IMR-90 (cell line): ENCODE results near the gene ZGLP1. TPM values are rescaled to one million over a fixed set of nuclear protein-coding genes. Genes with fewer than 3 reads are reported as not detected.

Experiments
- ATAC-seq: fragments of 200-7000 bp; cut with Tn5 transposase; 2 replicates; pipeline ENCODE4 v1.9.1; 2020; ENCODE audit warnings: low read depth, mild to moderate bottlenecking, moderate library complexity
- BruUV-seq: library from RNA; stranded (reverse); fragments of 400-500 nt; replicated peaks from 2 replicates; lab custom pipeline; 2021; lab: Mats Ljungman, UMichigan
- CTCF ChIA-PET: fragments of 300-600 bp; formaldehyde crosslinking; extraction: SDS; loops from one replicate; lab custom pipeline; 2021; ENCODE audit warnings: antibody characterized with exemption; lab: Yijun Ruan, JAX
- POLR2A ChIA-PET: fragments of 300-600 bp; sonication (Branson Sonifier 250); formaldehyde crosslinking; loops from one replicate; lab custom pipeline; 2022; ENCODE audit warnings: antibody characterized with exemption; ENCODE audit not compliant: unreplicated experiment; lab: Charles Lee
- DNase-seq: peaks from one replicate; pipeline ENCODE4 v3.0.0; 2013
- H2AFZ ChIP-seq: replicated peaks from 2 replicates; pipeline ENCODE3; 2013; ENCODE audit warnings: low read length, mild to moderate bottlenecking; ENCODE audit not compliant: poor library complexity
- H2AK5ac ChIP-seq: 2 replicates; pipeline ENCODE4 v1.6.1; 2013; ENCODE audit warnings: low read depth, low read length, inconsistent platforms
- H2AK9ac ChIP-seq: replicated peaks from 2 replicates; pipeline ENCODE3; 2013; ENCODE audit warnings: mild to moderate bottlenecking, low read depth, low read length, moderate library complexity; ENCODE audit not compliant: poor library complexity
- H2BK120ac ChIP-seq: 2 replicates; pipeline ENCODE4 v1.6.1; 2013; ENCODE audit warnings: low read depth, low read length, inconsistent platforms
- H2BK15ac ChIP-seq: 3 replicates; pipeline ENCODE4 v1.6.1; 2013; ENCODE audit warnings: low read depth, low read length, inconsistent platforms
- H2BK20ac ChIP-seq: 2 replicates; pipeline ENCODE4 v1.6.1; 2013; ENCODE audit warnings: low read depth, mild to moderate bottlenecking, inconsistent platforms, low read length, moderate library complexity
- H2BK5ac ChIP-seq: 2 replicates; pipeline ENCODE4 v1.6.1; 2013; ENCODE audit warnings: mild to moderate bottlenecking, low read depth, low read length, inconsistent platforms; ENCODE audit not compliant: poor library complexity, severe bottlenecking
- H3K14ac ChIP-seq: replicated peaks from 2 replicates; pipeline ENCODE4 v1.6.1; 2013; ENCODE audit warnings: low read depth, low read length, inconsistent platforms
- H3K18ac ChIP-seq: 2 replicates; pipeline ENCODE4 v1.6.1; 2013; ENCODE audit warnings: low read depth, low read length, control low read depth
- H3K23ac ChIP-seq: 2 replicates; pipeline ENCODE4 v1.6.1; 2013; ENCODE audit warnings: low read depth, low read length, inconsistent platforms
- H3K27ac ChIP-seq: 2 replicates; pipeline ENCODE4 v1.5.1; 2013; ENCODE audit warnings: mild to moderate bottlenecking, control low read depth, low read length; ENCODE audit not compliant: insufficient read depth
- H3K27me3 ChIP-seq: 2 replicates; pipeline ENCODE4 v1.6.1; 2013; ENCODE audit warnings: low read length; ENCODE audit not compliant: control insufficient read depth, insufficient read depth
- H3K36me3 ChIP-seq: 2 replicates; pipeline ENCODE4 v1.6.1; 2013; ENCODE audit warnings: low read length, mixed read lengths; ENCODE audit not compliant: control insufficient read depth, insufficient read depth
- H3K4ac ChIP-seq: 2 replicates; pipeline ENCODE4 v1.6.1; 2013; ENCODE audit warnings: low read depth, low read length, inconsistent platforms
- H3K4me1 ChIP-seq: 2 replicates; pipeline ENCODE4 v1.6.1; 2013; ENCODE audit warnings: low read length, mixed read lengths; ENCODE audit not compliant: control insufficient read depth, insufficient read depth
- H3K4me2 ChIP-seq: 2 replicates; pipeline ENCODE4 v1.6.1; 2013; ENCODE audit warnings: low read depth, mild to moderate bottlenecking, control low read depth, low read length, moderate library complexity
- H3K4me3 ChIP-seq: 2 replicates; pipeline ENCODE4 v1.5.1; 2013; ENCODE audit warnings: low read depth, mild to moderate bottlenecking, control low read depth, low read length, moderate library complexity; ENCODE audit not compliant: insufficient read depth
- H3K56ac ChIP-seq: 2 replicates; pipeline ENCODE4 v1.6.1; 2013; ENCODE audit warnings: low read length, inconsistent platforms; ENCODE audit not compliant: insufficient read depth; ENCODE audit errors: extremely low read depth
- H3K79me1 ChIP-seq, 2 experiments: 2 replicates each; pipeline ENCODE4 v1.6.1; 2013; ENCODE audit warnings: low read length in 2 of 2, inconsistent platforms in 1 of 2, low read depth in 1 of 2
- H3K9ac ChIP-seq: 2 replicates; pipeline ENCODE4 v1.6.1; 2013; ENCODE audit warnings: low read depth, low read length, control low read depth
- H3K9me1 ChIP-seq: 2 replicates; pipeline ENCODE4 v1.6.1; 2013; ENCODE audit warnings: low read length, inconsistent platforms; ENCODE audit not compliant: insufficient read depth
- H3K9me3 ChIP-seq: 2 replicates; pipeline ENCODE4 v1.6.1; 2013; ENCODE audit warnings: low read length; ENCODE audit not compliant: control insufficient read depth, insufficient read depth
- H4K20me1 ChIP-seq: 2 replicates; pipeline ENCODE4 v1.6.1; 2013; ENCODE audit warnings: low read length, inconsistent platforms; ENCODE audit not compliant: insufficient read depth
- H4K5ac ChIP-seq: 2 replicates; pipeline ENCODE4 v1.6.1; 2013; ENCODE audit warnings: mild to moderate bottlenecking, low read depth, low read length, control low read depth
- H4K8ac ChIP-seq, 2 experiments: 2 replicates each; pipeline ENCODE4 v1.6.1; 2013; ENCODE audit warnings: low read depth in 2 of 2, low read length in 2 of 2, control low read depth in 1 of 2, inconsistent platforms in 1 of 2
- H4K91ac ChIP-seq: 2 replicates; pipeline ENCODE4 v1.6.1; 2013; ENCODE audit warnings: low read depth, low read length, inconsistent platforms; ENCODE audit not compliant: insufficient read depth
- BHLHE40 ChIP-seq: fragments of 150-350 bp; IDR thresholded peaks from 2 replicates; pipeline ENCODE4 v1.6.1; 2016; ENCODE audit warnings: mild to moderate bottlenecking, low read depth, low read length
- CEBPB ChIP-seq: IDR thresholded peaks from 2 replicates; pipeline ENCODE4 v1.6.1; 2012; ENCODE audit warnings: low read depth, low read length, improper control_type of control experiment
- CHD1 ChIP-seq: IDR thresholded peaks from 2 replicates; pipeline ENCODE4 v1.6.1; 2012; ENCODE audit warnings: low read depth, low read length, improper control_type of control experiment
- FOS ChIP-seq: fragments of 150-350 bp; IDR thresholded peaks from 2 replicates; pipeline ENCODE4 v1.6.1; 2016; ENCODE audit warnings: low read depth, low read length
- MAZ ChIP-seq: IDR thresholded peaks from 2 replicates; pipeline ENCODE4 v1.6.1; 2012; ENCODE audit warnings: low read depth, mild to moderate bottlenecking, low read length, improper control_type of control experiment, moderate library complexity, borderline replicate concordance
- MXI1 ChIP-seq: IDR thresholded peaks from 2 replicates; pipeline ENCODE4 v1.6.1; 2012; ENCODE audit warnings: low read depth, mild to moderate bottlenecking, low read length, moderate library complexity, borderline replicate concordance
- NFE2L2 ChIP-seq: fragments of 150-350 bp; IDR thresholded peaks from 2 replicates; pipeline ENCODE4 v1.6.1; 2016; ENCODE audit warnings: low read depth, mild to moderate bottlenecking, low read length
- POLR2A ChIP-seq: IDR thresholded peaks from 2 replicates; pipeline ENCODE4 v1.6.1; 2012; ENCODE audit warnings: mild to moderate bottlenecking, low read depth, low read length
- RAD21 ChIP-seq: IDR thresholded peaks from 2 replicates; pipeline ENCODE4 v1.6.1; 2012; ENCODE audit warnings: low read length, improper control_type of control experiment
- RCOR1 ChIP-seq: IDR thresholded peaks from 2 replicates; pipeline ENCODE4 v1.6.1; 2012; ENCODE audit warnings: mild to moderate bottlenecking, low read length, improper control_type of control experiment; ENCODE audit not compliant: insufficient replicate concordance
- RFX5 ChIP-seq: IDR thresholded peaks from 2 replicates; pipeline ENCODE4 v1.8.0; 2012; ENCODE audit warnings: low read depth, mild to moderate bottlenecking, low read length, moderate library complexity
- SMC3 ChIP-seq: fragments of 150-350 bp; IDR thresholded peaks from 2 replicates; pipeline ENCODE4 v1.6.1; 2016; ENCODE audit warnings: low read depth, mild to moderate bottlenecking, antibody characterized with exemption, low read length, moderate library complexity
- WGBS, 2 experiments: methylation state at CpG; one replicate each; pipeline versions ENCODE4 v1.1.5 to v1.1.7; 2013; ENCODE audit warnings: missing lambda C conversion rate in 2 of 2; ENCODE audit not compliant: insufficient read length in 1 of 2; ENCODE audit errors: extremely low coverage in 2 of 2; 5-methylcytosine and 5-hydroxymethylcytosine counted together
- dilution Hi-C: fragments of 300-500 bp; cut with HindIII; formaldehyde crosslinking; loops from one replicate; pipeline ENCODE4 v1.14.3; 2018; ENCODE audit warnings: low sequenced_read_pairs; ENCODE audit not compliant: unreplicated experiment
- in situ Hi-C: fragments of 300-500 bp; cut with MboI; formaldehyde crosslinking; loops from 3 replicates; pipeline ENCODE4 v1.14.3; 2019; ENCODE audit warnings: low sequenced_read_pairs, inconsistent platforms, mixed read lengths
- intact Hi-C: fragments of 100-400 bp; cut with micrococcal nuclease; formaldehyde crosslinking; loops from 2 replicates; pipeline ENCODE4 v1.10.0; 2022
- polyA plus RNA-seq, 3 experiments: library from polyadenylated mRNA; depleted of rRNA; stranded (reverse); fragments of >200 nt; gene quantifications; 2 replicates each; pipeline ENCODE4 v1.2.3, GENCODE V29; 2012; ENCODE audit warnings: low replicate concordance in 1 of 3
- total RNA-seq: library from RNA; depleted of rRNA; stranded (reverse); fragments of >200 nt; gene quantifications from 2 replicates; pipeline ENCODE4 v1.2.3, GENCODE V29; 2012
- TF ChIP-seq, protein P1 (sequence below): conservative IDR thresholded peaks from 2 replicates; pipeline ENCODE4 v1.5.1; 2012; ENCODE audit warnings: mild to moderate bottlenecking, low read depth, low read length, improper control_type of control experiment
- TF ChIP-seq, protein P2 (sequence below): fragments of 150-350 bp; IDR thresholded peaks from 2 replicates; pipeline ENCODE4 v1.6.1; 2016; ENCODE audit warnings: low read depth, mild to moderate bottlenecking, low read length, moderate library complexity, borderline replicate concordance

Gene ZGLP1
- total and polyA plus RNA-seq, 2 of the 4 experiments (the other 2 are of a cell fraction), result 0.54 to 3.1 TPM

DNA sequence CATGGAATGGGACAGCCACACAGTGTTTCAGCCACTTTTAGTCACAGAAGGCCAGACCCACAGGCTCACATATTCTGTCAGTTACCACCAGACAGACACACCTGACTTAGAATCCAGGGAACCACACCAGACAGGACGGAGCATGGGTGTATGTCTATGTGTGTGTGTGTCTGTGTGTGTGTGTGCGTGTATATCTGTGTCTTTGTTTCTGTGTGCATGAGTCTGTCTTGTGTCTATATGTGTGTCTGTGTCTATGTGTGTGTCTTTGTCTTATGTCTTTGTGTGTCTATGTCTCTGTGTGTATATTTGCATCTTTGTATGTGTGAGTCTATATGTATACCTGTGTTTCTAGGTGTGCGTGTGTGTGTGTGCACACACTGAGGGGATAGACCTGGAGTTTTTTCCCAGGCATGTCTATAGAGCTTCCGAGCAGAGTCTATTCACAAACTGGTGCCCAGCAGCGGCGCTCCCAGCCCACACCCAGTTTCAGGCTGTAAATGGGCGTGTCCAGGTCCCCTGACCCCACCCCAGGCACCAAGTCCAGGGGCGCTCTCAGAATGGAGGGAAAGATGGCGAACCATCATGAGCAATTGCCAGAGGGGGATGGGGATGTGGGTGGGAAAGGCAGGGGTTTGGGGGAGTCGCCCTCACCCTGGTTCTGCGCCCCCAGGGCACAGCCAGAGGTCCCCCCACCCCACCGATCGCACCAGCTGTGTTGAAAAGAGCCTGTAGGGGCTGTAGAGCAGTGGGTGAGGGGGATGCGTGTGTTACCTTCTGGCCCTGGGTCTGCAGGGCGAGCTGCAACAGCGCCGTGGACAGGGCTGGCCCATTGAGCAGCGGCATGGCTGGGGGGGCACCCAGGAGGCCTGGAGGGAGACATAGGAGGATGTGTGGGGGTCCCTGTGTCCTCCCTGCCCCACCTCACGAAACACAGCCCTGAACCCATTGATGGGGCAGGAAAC lies 12.5 kb upstream of the ZGLP1 start:
- Histone ChIP-seq H2BK120ac (no peak overlapping the region), H4K20me1 (peaks cover 9% of the 10 kb centered on the region; the same call in 1 of the 2 replicates), H3K14ac (no peak overlapping the region), H3K23ac (no peak overlapping the region), H3K18ac (no peak overlapping the region), H3K4me3 (no peak overlapping the region), H2AK9ac (no peak overlapping the region), H4K91ac (no peak overlapping the region), H2AFZ (no peak overlapping the region), H3K4me2 (no peak overlapping the region), H2AK5ac (no peak overlapping the region), H3K79me1 (peaks cover 9 to 14% of the 10 kb centered on the region in 2 experiments; a peak in 3 of 4 replicates), H4K5ac (no peak overlapping the region), H2BK5ac (no peak overlapping the region), H3K9ac (no peak overlapping the region), H3K9me1 (no peaks in the 10 kb centered on the region), H3K9me3 (no peaks in the 10 kb centered on the region), H4K8ac (no peak overlapping the region), H3K4ac (no peak overlapping the region), H2BK15ac (no peak overlapping the region), H3K36me3 (peaks cover 75% of the 10 kb centered on the region), H2BK20ac (no peak overlapping the region), H3K27me3 (no peaks in the 10 kb centered on the region), H3K56ac (no peak overlapping the region), H3K4me1 (no peaks in the 10 kb centered on the region), H3K27ac (no peak overlapping the region)
- CTCF ChIA-PET, result no interaction called here
- dilution Hi-C loops (no loop called here), in situ Hi-C loops (no loop called here), intact Hi-C loops (no loop called here)
- POLR2A ChIA-PET, result no interaction called here
- ATAC-seq (no peak), DNase-seq (no peak)
- no TSS peak for BruUV-seq
- WGBS, 2 experiments, result 90% methylated on average over 2 of the region's 19 CpGs; no CpG with 5 or more reads in 1 of the 2 experiments
- TF ChIP-seq SMC3, result no peak
- TF ChIP-seq, protein P1, sequence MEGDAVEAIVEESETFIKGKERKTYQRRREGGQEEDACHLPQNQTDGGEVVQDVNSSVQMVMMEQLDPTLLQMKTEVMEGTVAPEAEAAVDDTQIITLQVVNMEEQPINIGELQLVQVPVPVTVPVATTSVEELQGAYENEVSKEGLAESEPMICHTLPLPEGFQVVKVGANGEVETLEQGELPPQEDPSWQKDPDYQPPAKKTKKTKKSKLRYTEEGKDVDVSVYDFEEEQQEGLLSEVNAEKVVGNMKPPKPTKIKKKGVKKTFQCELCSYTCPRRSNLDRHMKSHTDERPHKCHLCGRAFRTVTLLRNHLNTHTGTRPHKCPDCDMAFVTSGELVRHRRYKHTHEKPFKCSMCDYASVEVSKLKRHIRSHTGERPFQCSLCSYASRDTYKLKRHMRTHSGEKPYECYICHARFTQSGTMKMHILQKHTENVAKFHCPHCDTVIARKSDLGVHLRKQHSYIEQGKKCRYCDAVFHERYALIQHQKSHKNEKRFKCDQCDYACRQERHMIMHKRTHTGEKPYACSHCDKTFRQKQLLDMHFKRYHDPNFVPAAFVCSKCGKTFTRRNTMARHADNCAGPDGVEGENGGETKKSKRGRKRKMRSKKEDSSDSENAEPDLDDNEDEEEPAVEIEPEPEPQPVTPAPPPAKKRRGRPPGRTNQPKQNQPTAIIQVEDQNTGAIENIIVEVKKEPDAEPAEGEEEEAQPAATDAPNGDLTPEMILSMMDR, result no peak
- TF ChIP-seq CHD1, result no peak
- no peak for TF ChIP-seq RFX5
- no peak for TF ChIP-seq BHLHE40
- no peak for TF ChIP-seq MAZ
- TF ChIP-seq, protein P2, sequence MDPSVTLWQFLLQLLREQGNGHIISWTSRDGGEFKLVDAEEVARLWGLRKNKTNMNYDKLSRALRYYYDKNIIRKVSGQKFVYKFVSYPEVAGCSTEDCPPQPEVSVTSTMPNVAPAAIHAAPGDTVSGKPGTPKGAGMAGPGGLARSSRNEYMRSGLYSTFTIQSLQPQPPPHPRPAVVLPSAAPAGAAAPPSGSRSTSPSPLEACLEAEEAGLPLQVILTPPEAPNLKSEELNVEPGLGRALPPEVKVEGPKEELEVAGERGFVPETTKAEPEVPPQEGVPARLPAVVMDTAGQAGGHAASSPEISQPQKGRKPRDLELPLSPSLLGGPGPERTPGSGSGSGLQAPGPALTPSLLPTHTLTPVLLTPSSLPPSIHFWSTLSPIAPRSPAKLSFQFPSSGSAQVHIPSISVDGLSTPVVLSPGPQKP, result no peak
- no peak for TF ChIP-seq RCOR1
- TF ChIP-seq CEBPB, result no peak
- TF ChIP-seq RAD21, result no peak
- no peak for TF ChIP-seq NFE2L2
- TF ChIP-seq MXI1, result no peak
- TF ChIP-seq POLR2A, result no peak
- no peak for TF ChIP-seq FOS
